GM19467 (cell line): ENCODE measurements around the gene TCEAL3.
"Not testable (repeated sequence)": the region's sequence is repeated elsewhere in the genome, so short reads cannot be mapped to it uniquely, and the experiment has no call there.

Experiments
- ATAC-seq: cut with Tn5 transposase; IDR thresholded peaks from one replicate; pipeline ENCODE4 v1.9.1; 2021; ENCODE audit warnings: mild to moderate bottlenecking, moderate library complexity; ENCODE audit not compliant: unreplicated experiment

TCEAL3 gene

DNA sequence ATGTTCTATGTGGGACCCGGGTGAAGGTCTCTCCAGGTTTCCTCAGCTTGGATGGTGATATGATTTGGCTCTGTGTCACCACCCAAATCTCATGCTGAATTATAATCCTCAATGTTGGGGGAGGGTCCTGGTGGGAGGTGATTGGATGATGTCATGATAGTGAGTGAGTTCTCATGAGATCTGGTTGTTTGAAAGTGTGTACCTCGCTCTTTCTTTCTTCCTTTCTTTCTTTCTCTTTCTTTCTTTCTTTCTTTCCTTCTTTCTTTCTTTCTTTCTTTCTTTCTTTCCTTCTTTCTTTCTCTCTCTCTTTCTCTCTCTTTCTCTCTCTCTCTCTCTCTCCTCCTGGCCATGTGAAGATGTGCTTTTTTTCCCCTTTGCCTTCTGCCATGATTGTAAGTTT is 51.7 kb downstream of the TCEAL3 start:
- ATAC-seq, result not testable (repeated sequence)
